Left forelimb (tissue), 1 donor: ENCODE measurements around the gene ANTXRL.
"Not testable (repeated sequence)": the region's sequence is repeated elsewhere in the genome, so short reads cannot be mapped to it uniquely, and the experiment has no call there.

ENCODE experiments used
- DNase-seq: peaks from one replicate; pipeline ENCODE4 v3.0.0-alpha.2; 2018; ENCODE audit warnings: low spot score

ANTXRL gene

GRCh38 chr10:46273506-46274477, 13.0 kb upstream of the ANTXRL start:
- DNase-seq = no peak

GRCh38 chr10:46277840-46278239, 9.0 kb upstream of the ANTXRL start:
- no peak for DNase-seq

GRCh38 chr10:46282421-46282831, 4.4 kb upstream of the ANTXRL start:
- not testable (repeated sequence) for DNase-seq

GRCh38 chr10:46282842-46283574, 3.8 kb upstream of the ANTXRL start:
- peak; percentile 81 for DNase-seq

GRCh38 chr10:46283580-46284285, 3.1 kb upstream of the ANTXRL start:
- no peak for DNase-seq

GRCh38 chr10:46284286-46285229, 2.2 kb upstream of the ANTXRL start:
- DNase-seq = peak; percentile 89

- DNase-seq = no peak
These were observed 1.5 kb upstream of the ANTXRL start for GRCh38 chr10:46285300-46285699.

- DNase-seq = peak; percentile 25
These were observed 704 bp upstream of the ANTXRL start for GRCh38 chr10:46285966-46286620.

GRCh38 chr10:46287846-46288477, 1.2 kb downstream of the ANTXRL start:
- peak; percentile 38 for DNase-seq

- DNase-seq = peak; percentile 25
These were observed 1.9 kb downstream of the ANTXRL start for GRCh38 chr10:46288601-46289206.

- peak; percentile 36 for DNase-seq
These were observed 2.5 kb downstream of the ANTXRL start for GRCh38 chr10:46289209-46289810.

- DNase-seq = peak; percentile 36
These were observed 3.5 kb downstream of the ANTXRL start for GRCh38 chr10:46290101-46290886.

- DNase-seq = peak; percentile 41
These were observed 5.2 kb downstream of the ANTXRL start for GRCh38 chr10:46291817-46292572.

GRCh38 chr10:46292573-46293023, 5.8 kb downstream of the ANTXRL start:
- DNase-seq = no peak

- DNase-seq = no peak
These were observed 6.4 kb downstream of the ANTXRL start for GRCh38 chr10:46293228-46293627.

- peak; percentile 54 for DNase-seq
These were observed 7.2 kb downstream of the ANTXRL start for GRCh38 chr10:46293832-46294640.
